Left hindlimb (tissue), 1 donor: ENCODE measurements around the gene HTR6.

Experiments used
- DNase-seq: peaks from one replicate; pipeline ENCODE4 v3.0.0-alpha.2; 2018

Gene HTR6

GRCh38 chr1:19657511-19657910 lies 7.2 kb upstream of the HTR6 start:
- no peak for DNase-seq

- no peak for DNase-seq
Observed at GRCh38 chr1:19658186-19658585, 6.5 kb upstream of the HTR6 start.

DNA sequence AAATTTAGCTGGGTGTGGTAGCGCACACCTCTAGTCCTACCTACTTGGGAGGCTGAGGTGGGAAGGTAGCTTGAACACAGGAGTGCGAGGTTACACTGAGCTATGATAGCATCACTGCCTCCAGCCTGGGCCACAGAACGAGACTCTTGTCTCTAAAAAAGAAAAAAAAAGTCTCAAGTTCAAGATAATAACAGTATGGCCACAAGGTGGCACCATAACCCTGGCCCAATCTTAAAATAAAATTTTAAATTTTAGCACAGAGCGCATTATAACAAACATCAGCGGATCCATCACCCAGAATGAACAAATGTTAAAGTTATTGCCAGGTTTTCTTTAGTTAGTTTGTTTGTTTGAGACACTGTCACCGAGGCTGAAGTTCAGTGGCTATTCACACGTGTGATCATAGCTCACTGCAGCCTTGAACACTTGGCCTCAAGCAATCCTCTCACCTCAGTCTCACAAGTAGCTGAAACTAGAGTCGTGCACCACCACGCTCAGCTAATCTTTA lies 2.9 kb upstream of the HTR6 start:
- no peak for DNase-seq

GRCh38 chr1:19662313-19662712 lies 2.4 kb upstream of the HTR6 start:
- no peak for DNase-seq

- no peak for DNase-seq
Observed at GRCh38 chr1:19665186-19665495, 466 bp downstream of the HTR6 start.

GRCh38 chr1:19665496-19666465 lies 1.1 kb downstream of the HTR6 start:
- DNase-seq, result no peak

GRCh38 chr1:19668888-19669287 lies 4.2 kb downstream of the HTR6 start:
- no peak for DNase-seq

DNA sequence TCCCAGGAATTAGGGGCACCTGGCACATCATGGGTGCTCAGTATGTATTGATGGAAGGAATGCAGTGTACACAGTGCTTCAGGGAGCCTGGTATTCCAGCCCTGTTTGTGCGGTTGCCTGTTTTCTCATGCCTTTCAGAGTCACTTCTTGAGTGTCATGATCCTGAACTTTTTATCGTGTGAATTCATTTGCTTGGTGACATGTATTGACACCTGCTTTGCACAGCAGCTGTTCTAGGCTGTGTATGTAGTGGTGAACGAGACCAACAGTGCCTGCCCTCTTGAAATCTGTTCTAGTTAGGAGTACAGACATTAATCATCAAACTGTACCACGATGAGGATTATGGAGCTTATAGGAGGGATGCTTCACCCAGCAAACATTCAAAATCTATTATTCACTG lies 6.1 kb downstream of the HTR6 start:
- no peak for DNase-seq

DNA sequence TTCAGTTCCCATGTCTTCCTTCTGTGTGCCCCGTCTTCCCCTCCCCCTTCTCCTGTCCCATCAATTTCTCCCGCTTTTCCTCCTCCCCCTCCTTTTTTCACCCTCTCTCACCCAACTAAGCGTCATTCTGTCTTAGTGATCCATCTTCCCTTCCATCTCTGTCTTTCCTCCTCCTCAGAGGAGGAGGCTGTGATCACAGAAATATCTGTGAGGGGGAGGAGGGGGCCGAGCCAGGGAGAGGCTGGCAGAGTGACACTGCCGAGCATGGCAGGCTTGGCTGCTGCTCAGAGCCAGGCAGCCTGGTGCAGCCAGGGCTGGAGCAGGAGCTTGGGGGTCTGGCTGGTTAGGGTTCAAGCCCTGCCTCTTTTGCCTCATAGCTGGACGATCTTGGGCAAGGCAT lies 7.6 kb downstream of the HTR6 start:
- DNase-seq, result no peak

DNA sequence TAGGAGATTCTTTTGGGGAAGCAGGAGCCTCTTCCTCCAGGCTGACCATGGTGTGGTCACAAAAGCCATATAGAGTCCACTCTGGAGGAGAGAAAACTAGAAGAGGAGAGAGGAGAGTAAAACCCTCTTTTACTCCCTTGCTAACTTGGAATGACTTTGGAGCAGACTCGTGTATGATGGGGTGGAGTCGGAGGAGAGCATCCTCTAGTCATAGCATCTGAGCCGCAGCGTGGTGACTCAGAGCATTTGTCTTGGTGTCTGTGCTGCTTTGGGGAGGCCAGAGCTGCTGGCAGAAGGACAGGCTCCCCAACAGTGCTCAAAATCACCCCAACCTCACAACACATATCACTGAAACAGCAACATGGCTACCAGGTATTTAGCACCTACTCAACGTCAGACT lies 11.1 kb downstream of the HTR6 start:
- DNase-seq, result no peak

DNA sequence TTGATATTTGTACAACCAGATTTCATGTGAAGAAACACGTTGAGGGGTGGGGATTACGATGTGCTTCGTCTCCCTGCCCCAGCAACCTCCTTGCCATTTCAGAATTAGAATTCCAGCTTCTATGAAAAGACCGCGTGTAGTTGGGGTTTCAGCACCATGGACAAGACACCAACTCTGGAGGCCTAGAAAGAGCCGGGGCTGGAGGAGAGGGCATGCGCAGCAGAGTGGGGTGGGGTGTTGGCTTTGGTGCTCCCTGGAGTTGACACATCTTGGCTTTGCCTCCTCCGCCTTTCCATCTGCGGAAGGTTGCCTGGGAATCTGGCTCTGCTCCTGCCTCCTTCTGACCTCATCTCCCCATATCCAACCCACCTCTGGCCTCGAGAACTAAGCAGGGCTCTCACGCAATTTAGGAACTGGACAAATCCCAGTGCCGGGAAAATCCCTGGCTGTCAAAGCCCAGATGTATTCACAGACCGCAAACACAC lies 11.8 kb downstream of the HTR6 start:
- DNase-seq, result peak; percentile 71

- no peak for DNase-seq
Observed at GRCh38 chr1:19678493-19678892, 13.8 kb downstream of the HTR6 start.

DNA sequence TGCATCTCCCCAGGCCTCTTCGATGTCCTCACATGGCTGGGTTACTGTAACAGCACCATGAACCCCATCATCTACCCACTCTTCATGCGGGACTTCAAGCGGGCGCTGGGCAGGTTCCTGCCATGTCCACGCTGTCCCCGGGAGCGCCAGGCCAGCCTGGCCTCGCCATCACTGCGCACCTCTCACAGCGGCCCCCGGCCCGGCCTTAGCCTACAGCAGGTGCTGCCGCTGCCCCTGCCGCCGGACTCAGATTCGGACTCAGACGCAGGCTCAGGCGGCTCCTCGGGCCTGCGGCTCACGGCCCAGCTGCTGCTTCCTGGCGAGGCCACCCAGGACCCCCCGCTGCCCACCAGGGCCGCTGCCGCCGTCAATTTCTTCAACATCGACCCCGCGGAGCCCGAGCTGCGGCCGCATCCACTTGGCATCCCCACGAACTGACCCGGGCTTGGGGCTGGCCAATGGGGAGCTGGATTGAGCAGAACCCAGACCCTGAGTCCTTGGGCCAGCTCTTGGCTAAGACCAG lies 14.3 kb downstream of the HTR6 start:
- no peak for DNase-seq

GRCh38 chr1:19679691-19680090 lies 15.0 kb downstream of the HTR6 start:
- no peak for DNase-seq

GRCh38 chr1:19680644-19681043 lies 16.0 kb downstream of the HTR6 start:
- no peak for DNase-seq

DNA sequence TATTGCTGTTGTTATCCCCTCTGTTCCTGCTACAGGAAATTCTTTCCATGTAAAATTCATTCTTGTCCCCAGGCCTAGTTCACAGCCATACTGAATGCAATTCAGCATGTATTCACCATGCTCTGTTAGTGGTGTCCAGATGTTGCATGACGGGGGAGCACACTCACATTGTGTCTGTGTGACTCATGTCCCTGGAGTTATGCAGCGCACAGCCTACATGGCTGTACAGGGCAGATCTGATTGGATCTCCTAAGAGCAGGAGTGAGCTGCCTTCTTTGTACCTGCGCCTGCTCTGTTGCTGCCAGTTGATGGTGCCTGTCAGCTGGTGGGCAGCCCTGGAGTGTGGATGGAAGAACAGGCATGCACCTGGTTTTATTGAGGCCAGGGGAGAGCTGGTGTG lies 17.6 kb downstream of the HTR6 start:
- no peak for DNase-seq

DNA sequence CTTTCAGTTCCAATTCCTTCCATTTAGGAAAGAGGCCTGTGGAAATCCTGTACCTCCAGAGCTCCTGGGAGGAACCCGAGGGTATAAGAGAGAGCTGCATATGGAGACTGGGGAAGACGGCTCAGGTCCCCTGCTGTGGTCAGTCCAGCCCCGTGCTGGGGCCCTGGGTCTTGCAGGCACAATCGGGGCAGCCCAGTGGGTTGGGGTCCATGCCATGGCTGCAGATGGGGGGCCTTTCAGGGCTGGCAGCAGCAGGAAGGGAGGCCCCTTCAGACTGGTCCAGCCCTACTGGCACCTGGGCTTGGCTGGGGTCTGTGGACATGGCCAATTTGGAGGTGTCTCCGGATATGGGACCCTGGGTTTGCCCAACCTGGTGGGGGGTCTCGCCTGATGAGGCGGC lies 18.2 kb downstream of the HTR6 start:
- no peak for DNase-seq

DNA sequence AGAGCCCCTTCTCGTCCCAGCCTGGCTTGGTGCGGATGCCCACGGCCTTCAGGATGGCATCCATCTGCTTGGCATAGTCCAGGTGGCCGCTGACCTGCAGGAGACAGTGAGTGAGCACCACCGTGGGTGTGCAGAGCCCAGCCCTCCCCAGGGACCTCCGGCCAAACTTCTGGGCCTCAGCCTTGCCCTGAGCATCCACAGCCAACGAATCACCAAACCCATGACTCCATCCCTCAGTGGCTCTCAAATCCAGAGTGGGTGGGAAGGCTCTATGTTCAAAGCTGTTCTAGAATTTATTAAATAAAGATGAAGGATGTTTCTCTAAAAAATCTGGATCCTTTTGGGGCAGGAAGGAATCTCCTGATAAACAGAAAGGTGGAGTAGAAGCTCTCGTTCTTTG lies 18.7 kb downstream of the HTR6 start:
- no peak for DNase-seq

GRCh38 chr1:19684677-19685076 lies 20.0 kb downstream of the HTR6 start:
- DNase-seq, result no peak

GRCh38 chr1:19685994-19686393 lies 21.3 kb downstream of the HTR6 start:
- DNase-seq, result no peak

- no peak for DNase-seq
Observed at GRCh38 chr1:19687414-19687813, 22.7 kb downstream of the HTR6 start.

- no peak for DNase-seq
Observed at GRCh38 chr1:19688041-19688842, 23.6 kb downstream of the HTR6 start.

GRCh38 chr1:19689085-19689757 lies 24.5 kb downstream of the HTR6 start:
- DNase-seq, result no peak
